GM19397 (cell line): ENCODE data around the gene RBM10.

Source experiments
- ATAC-seq: cut with Tn5 transposase; IDR thresholded peaks from one replicate; pipeline ENCODE4 v1.9.1; 2021; ENCODE audit warnings: mild to moderate bottlenecking, moderate library complexity; ENCODE audit not compliant: unreplicated experiment

Gene RBM10

DNA sequence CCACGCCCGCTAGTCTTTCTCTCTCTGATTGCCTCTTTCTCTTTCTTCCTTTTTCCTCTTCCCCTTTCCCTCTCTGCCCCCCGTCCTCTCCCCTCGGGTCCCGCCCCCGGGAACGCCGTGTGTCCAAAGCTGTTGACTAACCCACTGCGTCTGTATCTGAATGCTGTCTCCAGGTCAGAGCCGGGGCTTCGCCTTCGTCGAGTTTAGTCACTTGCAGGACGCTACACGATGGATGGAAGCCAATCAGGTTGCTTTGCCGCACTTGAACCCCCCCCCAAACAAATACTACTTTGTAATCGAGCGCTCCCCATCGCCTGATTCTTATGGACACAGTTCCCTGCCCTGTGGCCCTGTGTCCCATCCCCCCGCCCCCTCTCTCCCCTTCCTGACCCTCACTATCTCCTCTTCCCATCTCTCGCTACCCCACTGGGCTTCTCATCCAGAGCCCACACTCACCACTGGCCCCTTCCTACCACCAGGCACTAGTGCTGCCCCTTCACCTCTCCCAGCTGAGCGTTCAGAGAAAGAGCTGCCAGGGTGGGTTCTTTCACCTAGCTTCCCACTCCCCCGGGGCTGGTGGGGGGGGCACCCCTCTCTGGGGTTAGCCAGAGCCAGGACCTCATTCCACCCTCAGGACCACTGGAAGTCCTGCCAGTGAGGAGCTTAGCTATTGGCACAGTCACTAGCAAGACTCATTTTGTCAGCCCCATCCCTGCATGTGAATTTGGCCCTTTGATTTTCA lies 30.0 kb downstream of the RBM10 start:
- ATAC-seq = no peak

DNA sequence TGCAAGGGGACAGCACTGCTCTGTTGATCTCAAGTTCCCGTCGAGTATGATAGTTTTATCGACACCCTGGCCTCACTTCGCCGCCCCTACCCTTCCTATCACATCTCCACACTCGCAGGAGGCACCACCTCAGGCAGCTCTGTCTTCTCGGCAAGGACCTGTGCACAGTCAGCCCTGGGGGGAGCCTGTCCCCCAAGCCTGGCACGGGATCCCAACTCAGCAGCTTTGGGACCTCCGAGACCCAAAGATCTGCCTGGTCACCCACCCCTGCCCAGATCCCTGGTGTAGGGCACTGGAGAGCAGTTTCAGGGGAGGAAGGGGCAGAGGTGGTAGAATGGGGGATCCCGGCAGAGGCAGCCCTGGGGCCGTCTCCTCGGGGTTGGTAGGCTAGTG lies 30.6 kb downstream of the RBM10 start:
- no peak for ATAC-seq

DNA sequence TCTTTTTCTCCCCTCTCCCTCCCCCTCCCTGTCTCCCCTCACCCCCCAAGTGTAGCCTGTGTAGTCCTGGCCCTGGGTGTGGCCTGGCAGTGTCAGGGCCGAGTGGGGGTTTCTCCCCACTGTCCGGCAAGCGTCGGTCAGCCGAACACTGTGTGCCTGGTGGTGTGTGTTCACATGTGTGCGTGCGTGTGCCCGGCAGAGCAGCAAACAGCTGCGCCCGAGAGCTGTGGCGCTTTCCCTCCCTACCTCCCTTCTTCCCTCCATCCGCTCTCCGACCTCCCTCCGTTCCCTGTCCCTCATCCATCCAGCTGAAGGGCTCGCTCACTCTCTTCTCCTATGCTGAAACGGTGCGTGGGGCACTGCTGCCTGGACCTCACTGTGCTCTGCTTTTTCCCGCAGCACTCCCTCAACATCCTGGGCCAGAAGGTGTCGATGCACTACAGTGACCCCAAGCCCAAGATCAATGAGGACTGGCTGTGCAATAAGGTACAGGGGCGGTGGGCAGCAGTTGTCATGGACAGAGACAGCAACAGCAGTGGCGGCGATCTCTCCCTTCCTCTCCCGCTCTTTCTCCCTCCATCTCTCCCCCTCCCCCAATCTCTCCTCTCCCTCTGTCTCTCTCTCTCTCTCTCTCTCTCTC lies 31.2 kb downstream of the RBM10 start:
- no peak for ATAC-seq

DNA sequence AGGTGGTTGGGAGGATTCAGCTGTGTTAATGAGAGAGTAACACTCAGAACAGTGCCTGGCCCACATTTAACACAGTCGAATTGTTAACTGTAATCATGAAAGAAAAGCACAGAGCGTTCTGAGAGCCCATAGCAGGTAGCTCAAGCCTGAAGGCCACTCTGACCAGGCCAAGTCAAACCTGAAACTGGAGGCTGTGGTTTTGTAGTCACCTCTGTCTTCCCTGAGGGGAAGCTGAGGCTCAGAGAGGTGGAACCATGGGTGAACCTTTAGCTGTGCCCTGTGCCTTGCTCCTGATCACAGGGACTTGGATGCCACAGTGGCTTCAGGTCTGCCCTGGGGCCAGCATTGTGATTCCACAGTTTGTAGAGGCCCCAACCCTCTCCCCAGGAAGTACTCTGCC lies 32.1 kb downstream of the RBM10 start:
- no peak for ATAC-seq

DNA sequence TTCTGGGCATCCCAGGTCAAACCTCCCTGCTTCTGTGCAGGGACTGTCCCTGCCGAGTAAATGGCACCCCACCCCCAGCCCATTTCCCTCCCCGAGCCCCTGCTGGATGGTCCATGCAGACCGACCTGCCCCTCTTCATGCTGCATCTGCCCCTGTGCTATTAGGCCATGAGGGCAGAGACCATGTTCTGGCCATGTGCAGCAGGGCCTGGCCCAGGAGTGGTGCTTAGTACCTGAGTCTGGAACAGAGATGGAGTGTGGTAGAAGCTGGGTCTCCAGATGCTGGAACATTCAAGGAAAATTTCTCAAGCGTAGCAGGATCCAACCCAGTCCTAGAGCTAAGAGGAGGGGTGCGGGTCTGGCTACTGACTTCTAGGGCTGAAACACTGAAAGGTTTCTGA lies 33.3 kb downstream of the RBM10 start:
- ATAC-seq = no peak

DNA sequence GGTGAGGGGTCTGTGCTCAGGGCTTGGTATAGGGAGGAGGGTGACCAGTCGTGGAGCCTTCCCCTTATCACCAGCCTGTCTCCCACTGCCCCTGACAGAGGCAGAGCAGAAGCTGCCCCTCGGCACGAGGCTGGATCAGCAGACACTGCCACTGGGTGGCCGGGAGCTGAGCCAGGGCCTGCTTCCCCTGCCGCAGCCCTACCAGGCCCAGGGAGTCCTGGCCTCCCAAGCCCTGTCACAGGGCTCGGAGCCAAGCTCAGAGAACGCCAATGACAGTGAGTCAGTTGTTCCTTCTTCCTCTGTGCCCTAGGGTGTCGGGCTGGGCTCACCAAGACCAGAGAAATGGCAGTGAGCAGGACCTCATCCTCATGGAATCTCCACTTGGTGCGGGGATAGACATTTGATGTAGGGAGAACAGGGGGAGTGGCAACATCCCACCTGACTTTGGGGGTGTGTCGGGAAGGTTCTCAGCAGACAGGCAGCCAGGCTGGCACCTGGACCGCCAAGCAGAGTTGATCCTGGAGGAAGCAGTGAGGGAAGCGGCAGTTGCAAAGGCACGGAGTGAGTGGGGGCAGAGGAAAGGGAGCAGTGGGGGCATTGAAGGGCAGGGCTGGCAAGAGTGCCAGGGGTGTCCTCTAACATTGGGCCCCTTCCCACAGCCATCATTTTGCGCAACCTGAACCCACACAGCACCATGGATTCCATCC lies 34.4 kb downstream of the RBM10 start:
- no peak for ATAC-seq

DNA sequence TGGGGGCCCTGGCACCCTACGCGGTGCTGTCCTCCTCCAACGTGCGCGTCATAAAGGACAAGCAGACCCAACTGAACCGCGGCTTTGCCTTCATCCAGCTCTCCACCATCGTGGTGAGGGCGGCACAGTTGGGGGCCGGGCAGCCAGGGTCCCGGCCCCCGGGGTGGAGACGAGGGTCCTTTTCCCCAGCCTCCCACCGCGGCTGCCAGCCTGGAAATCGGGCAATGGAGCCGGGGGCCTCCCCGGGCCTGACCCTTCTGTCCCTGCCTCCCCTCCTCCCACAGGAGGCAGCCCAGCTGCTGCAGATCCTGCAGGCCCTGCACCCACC lies 34.9 kb downstream of the RBM10 start:
- no peak for ATAC-seq

DNA sequence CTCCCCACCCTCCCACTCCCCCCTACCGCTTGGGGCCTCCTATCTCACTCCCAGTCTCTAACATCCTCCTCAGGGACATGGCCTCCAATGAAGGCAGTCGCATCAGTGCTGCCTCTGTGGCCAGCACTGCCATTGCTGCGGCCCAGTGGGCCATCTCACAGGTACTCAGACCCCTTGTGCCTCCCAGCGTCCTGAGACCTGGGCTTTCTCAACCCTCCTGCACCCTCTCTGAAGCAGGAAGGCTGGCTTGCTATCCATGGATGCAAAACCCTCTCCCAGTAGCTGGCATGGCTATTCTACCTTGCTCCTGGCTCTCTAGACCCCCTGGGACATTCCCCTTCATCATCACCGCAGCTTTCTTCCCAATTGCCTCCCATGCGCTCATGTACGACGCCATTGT lies 35.3 kb downstream of the RBM10 start:
- ATAC-seq = no peak

DNA sequence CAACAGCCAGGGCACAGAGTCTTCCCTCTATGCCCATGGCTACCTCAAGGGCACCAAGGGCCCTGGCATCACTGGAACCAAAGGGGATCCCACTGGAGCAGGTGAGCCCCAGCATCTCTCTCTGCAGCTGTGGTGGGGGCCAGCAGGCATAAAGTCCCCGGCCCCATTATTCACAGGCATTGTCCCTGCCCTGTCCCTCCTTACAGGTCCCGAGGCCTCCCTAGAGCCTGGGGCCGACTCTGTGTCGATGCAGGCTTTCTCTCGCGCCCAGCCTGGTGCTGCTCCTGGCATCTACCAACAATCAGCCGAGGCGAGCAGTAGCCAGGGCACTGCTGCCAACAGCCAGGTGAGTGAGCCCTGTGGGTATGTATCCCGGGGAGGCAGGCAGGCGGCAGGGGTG lies 36.3 kb downstream of the RBM10 start:
- ATAC-seq = no peak

DNA sequence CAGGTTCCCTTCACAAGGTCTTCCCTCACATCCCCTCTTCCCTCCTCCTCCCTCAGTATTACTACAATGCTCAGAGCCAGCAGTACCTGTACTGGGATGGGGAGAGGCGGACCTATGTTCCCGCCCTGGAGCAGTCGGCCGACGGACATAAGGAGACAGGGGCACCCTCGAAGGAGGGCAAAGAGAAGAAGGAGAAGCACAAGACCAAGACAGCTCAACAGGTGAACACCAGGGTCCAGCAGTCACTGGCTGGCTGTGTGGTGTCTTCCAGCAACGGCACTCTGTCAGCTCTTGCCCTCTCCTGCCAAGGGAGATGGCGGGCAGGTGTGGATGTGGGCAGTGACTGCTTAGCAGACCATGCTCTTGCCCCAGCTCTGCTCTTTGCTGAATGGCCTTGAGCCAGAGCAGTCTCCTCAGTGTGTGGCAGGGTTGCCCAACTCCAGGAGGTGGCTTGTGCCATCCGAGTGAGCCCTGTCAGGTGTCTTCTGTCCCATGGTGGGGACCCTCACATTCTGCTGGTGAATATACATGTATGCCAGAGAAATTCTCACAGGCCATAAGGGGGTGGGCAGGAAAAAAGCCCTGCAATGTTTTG lies 37.2 kb downstream of the RBM10 start:
- ATAC-seq = no peak

DNA sequence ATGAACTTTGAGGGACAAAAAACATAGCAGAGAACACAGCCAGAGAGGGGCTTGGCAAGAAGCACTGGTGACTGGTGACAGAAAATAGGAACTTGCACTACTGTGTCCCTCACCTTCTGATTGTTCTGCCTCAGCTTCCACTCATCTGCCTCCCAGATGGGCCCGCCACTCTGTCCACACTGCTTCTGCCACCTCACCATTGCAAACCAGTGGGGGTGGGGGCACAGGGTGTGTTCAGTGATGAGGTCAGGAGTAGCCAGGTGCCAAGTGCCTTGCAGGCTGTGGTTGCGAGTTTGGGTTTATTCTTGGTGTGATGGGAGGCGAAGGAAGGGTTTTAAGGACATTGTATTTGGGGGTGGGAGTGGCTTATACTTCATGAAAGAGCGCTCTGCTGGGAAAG lies 39.5 kb downstream of the RBM10 start:
- no peak for ATAC-seq

DNA sequence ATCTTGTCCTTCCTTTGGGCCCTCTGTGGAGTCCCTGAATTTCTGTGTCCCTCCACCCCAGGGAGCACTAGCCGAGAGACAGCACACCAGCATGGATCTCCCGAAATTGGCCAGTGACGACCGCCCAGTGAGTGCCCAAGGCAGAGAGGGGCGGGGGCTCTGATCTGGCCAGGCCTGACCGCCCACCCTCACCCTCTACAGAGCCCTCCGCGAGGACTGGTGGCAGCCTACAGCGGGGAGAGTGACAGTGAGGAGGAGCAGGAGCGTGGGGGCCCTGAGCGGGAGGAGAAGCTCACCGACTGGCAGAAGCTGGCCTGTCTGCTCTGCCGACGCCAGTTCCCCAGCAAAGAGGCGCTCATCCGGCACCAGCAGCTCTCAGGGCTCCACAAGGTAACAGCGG lies 40.2 kb downstream of the RBM10 start:
- ATAC-seq = no peak

DNA sequence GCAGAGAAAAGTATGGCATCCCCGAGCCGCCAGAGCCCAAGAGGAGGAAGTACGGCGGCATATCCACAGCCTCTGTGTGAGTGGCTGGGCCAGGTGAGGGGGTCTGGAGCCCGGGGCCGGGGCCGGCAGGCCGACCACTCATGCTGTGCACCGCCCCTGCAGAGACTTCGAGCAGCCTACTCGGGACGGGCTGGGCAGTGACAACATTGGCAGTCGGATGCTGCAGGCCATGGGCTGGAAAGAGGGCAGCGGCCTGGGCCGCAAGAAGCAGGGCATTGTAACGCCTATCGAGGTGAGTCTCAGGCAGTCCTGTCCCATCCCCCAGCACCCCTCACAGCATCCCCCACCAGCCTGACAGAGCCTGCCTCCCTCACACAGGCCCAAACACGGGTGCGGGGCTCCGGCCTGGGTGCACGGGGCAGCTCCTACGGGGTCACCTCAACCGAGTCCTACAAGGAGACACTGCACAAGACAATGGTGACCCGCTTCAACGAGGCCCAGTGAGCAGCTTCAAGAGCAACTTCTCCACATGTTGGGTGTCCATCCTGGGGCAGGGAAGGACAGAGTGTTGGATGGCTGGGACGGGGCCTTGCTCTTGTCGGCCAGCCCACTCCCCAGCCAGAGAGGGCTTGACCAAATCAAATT lies 41.2 kb downstream of the RBM10 start:
- ATAC-seq = no peak

DNA sequence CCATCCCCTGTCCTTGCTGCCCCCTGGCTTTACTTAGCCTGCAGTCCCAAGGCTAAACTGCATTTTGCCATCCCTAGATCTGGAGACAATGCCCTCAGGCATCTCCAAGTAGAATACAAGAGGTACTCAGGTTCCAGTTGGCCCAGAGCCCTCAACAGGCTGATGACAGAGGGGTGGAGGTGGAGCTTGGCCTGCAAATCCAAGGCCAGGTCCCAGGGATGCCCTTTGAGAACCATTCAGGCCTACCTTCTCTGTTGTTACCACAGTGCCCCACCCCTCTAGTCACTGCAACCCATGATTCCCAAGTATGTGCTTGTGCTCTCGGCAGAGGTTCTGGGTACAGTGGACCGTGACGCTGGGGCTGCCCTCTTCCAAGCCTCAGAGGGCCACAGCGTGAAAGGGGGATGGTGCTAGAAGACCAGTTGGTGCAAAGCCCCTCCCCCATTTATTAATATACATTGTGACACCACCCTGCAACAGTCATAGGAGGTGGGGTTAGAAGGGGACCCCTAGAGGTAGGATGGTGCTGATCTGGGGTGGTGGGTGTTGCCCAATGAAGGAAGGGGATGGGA lies 42.2 kb downstream of the RBM10 start:
- no peak for ATAC-seq

DNA sequence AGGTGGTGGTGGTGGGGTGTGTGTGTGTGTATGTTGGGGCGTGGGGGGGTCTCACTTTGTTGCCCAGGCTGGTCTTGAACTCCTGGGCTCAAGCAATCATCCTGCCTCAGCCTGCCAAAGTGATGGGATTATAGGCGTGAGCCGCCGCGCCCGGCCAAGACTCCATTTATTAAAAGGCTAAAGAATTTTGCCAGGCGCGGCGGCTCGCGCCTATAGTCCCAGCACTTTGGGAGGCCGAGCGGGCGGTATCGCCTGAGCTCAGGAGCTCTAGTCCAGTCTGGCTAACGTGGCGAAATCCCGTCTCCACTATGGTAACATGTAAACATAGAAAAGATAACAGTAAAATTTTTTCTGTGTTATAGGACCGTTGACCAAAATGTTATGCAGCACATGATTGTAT lies 44.9 kb downstream of the RBM10 start:
- ATAC-seq = no peak

DNA sequence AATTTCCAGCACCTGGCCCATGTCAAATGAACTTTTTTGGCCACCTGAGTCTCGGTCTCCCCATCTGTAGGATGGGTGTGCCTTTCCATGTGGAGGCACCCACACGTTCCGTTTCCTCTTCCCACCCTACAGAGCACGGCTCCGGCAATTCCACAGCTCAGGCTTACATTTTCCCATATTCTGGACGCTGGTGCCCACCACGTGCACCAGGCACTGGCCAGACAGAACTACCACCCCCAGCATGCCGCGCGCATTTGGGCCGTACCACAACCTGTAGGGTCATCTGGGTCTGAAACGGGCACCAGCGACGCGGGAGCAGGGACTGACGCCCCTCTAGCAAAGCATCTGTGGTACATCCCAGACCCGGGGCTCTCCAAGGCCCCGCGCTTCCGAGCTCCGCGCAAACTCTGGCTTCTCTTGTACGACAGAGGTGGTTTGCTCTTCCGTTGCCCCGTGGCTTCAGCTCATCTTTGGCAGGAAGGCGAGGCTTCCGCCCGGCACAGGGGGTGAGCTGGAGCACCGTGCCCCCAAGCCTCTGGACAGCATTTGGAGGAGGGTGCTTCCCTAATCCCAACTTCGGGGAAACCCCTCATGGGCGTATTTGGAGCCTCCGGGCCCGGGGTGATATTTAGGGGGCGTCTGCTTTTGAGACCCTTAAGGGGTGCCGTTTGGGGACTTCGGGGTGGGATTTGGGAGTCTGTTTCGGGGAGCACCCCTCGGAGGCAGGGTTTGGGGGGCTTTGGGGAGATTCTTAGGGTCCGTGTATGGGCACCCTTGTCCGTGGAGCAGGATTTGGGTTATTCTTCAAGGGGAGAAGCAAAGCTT lies 45.6 kb downstream of the RBM10 start:
- peak; percentile 67 for ATAC-seq

DNA sequence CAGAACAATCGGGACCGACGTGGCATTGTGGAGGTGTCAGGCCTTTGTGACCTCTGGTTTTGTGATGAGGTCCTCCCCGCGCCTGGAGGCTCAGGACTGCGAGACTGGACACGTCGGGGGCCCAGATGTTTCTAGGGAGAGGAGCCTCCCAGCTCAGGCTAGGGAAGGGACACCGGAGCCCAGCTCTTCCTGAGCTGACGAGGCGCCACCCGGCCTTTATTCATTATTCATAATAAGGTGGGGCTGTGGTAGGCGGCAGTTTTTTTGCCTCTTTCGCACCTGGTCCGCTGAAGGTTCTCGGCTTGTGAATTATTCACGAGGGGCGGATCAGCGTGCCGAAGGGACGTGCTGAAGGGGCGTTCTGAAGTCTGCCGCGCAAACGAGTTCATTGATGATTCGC lies 46.3 kb downstream of the RBM10 start:
- ATAC-seq = no peak

DNA sequence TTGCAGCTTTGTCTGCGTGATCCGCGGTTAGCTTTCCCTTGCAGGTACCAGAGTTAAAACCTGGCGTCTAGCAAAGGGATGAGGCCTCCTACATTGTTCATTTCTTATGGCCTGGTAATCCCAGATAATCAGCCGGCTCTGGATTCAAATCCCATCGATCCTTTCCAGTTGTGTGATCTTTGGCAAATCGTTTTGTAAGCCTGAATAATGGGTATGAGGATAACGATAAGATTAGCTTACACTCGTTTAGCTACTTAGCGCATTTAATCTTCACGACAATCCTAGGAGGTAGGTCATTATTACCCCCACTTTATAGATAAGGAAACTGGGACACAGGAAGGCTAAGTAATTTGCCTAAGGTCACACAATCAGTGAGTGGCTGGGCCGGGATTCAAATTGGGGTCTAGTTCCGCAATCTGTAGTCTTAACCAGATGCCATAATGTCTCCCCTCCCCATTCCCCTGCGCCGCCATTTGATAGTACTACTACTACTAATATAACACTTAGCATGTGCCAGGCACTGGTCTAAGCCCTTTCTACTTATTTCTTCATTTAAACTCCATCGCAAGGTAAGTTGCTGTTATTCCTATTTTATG lies 46.9 kb downstream of the RBM10 start:
- ATAC-seq = no peak

DNA sequence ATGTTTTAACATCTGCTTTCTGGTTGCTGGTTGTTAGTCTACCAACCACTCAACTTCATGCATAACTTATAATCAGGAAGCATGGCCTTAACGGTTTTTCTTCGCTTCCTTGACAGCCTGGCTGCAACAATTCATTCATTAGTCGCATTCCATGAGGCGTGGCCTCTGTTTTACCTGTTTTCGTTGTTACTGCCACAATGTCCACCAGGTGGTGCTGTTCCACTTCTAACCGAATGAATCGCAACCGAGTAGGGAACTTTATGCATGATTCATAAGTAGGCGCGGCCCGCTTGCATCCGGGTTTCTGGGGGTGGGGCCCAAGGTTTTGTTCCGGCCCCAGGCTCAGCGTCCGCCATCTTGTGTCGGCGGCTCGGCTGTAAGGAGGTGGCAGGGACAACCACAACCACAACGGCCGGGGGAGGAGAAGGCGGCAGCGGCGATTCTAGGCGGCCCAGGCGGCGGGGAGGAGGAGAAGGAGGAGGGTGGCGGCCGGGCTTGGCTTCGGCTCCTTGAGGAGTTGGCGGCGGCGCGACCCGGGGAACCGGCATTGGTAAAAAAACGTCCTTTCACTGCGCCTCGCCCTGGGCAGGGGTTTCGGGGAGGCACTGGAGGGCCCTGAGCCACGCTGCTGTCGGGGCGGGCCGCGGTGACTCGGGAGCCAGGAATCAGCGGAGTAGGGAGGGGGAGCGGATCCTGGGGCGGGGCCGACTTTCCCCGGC lies 48.6 kb downstream of the RBM10 start, which contains the start of gene UBA1:
UBA1 (plus strand) TSS at position 355 of the 719 bp plus-strand sequence. CDS start 4,974 bp downstream, outside the sequence.
- peak; percentile 58 for ATAC-seq
